Endothelial cell of umbilical vein (primary cell): Measurements from ENCODE around the gene C17orf107. TPM values are rescaled to one million over a fixed set of nuclear protein-coding genes. Genes with fewer than 3 reads are reported as not detected.

Experiments used
- BruUV-seq: library from RNA; stranded (reverse); fragments of 400-500 nt; replicated peaks from 2 replicates; lab custom pipeline; 2021; lab: Mats Ljungman, UMichigan
- CTCF ChIA-PET: fragments of 300-600, 350-600 bp; sonication (Branson Sonifier 250); formaldehyde crosslinking; loops from one replicate; lab custom pipeline; 2021; ENCODE audit warnings: antibody characterized with exemption, inconsistent platforms; lab: Charles Lee
- POLR2A ChIA-PET: fragments of 300-600, 350-600 bp; sonication (Branson Sonifier 250); formaldehyde crosslinking; loops from one replicate; lab custom pipeline; 2021; ENCODE audit warnings: antibody characterized with exemption, inconsistent platforms; lab: Charles Lee
- DNase-seq: peaks from one replicate; pipeline ENCODE4 v3.0.0-alpha.2; 2011; ENCODE audit warnings: low read depth, low spot score
- FAIRE-seq: peaks from 2 replicates; lab custom pipeline; 2011; peaks lifted over from hg19 to GRCh38; lab: Jason Lieb, UNC
- H2AFZ ChIP-seq: 2 replicates; pipeline ENCODE4 v1.6.0; 2012; ENCODE audit warnings: low read depth, low read length, control low read depth, inconsistent platforms
- H3K27ac ChIP-seq: 2 replicates; pipeline ENCODE4 v1.5.1; 2011; ENCODE audit warnings: low read depth, mild to moderate bottlenecking, control low read depth, low read length, moderate library complexity; ENCODE audit not compliant: insufficient read depth
- H3K27me3 ChIP-seq, 2 experiments: 2 replicates each; pipeline versions ENCODE4 v1.6.0 to v1.6.1; 2011; ENCODE audit warnings: low read length in 2 of 2, mixed read lengths in 1 of 2; ENCODE audit not compliant: control insufficient read depth in 2 of 2, insufficient read depth in 2 of 2
- H3K36me3 ChIP-seq, 2 experiments: 2 replicates in 1 of 2; 3 replicates in 1 of 2; pipeline ENCODE4 v1.5.1; 2011; ENCODE audit warnings: low read length in 2 of 2, mild to moderate bottlenecking in 1 of 2, moderate library complexity in 1 of 2; ENCODE audit not compliant: control insufficient read depth in 2 of 2, insufficient read depth in 2 of 2; ENCODE audit errors: extremely low read depth in 1 of 2
- H3K4me1 ChIP-seq: 3 replicates; pipeline ENCODE4 v1.5.1; 2011; ENCODE audit warnings: mild to moderate bottlenecking, low read length; ENCODE audit not compliant: control insufficient read depth, insufficient read depth; ENCODE audit errors: extremely low read depth
- H3K4me2 ChIP-seq: 2 replicates; pipeline ENCODE4 v1.6.1; 2011; ENCODE audit warnings: low read length, control low read depth, mixed read lengths; ENCODE audit not compliant: insufficient read depth
- H3K4me3 ChIP-seq, 3 experiments: fragments of 200-600 bp in 1 of 3; sonication (generic), shearing (Covaris generic) in 1 of 3; replicated peaks in 1 of 3; 2 replicates each; pipeline ENCODE4 v1.5.1; 2011 to 2016; ENCODE audit warnings: control low read depth in 3 of 3, low read length in 3 of 3, mild to moderate bottlenecking in 2 of 3, inconsistent platforms in 1 of 3, low read depth in 1 of 3, moderate library complexity in 1 of 3; ENCODE audit not compliant: insufficient read depth in 1 of 3
- H3K79me2 ChIP-seq: 2 replicates; pipeline ENCODE4 v1.6.0; 2012; ENCODE audit warnings: low read length, inconsistent platforms; ENCODE audit not compliant: control insufficient read depth, insufficient read depth
- H3K9ac ChIP-seq: replicated peaks from 2 replicates; pipeline ENCODE3; 2011; ENCODE audit warnings: low read length, control low read depth; ENCODE audit not compliant: insufficient read depth; ENCODE audit errors: extremely low read depth
- H3K9me1 ChIP-seq: replicated peaks from 3 replicates; pipeline ENCODE4 v1.6.0; 2011; ENCODE audit warnings: mild to moderate bottlenecking, low read length; ENCODE audit not compliant: control insufficient read depth, insufficient read depth; ENCODE audit errors: extremely low read depth
- H3K9me3 ChIP-seq: replicated peaks from 2 replicates; pipeline ENCODE4 v1.5.1; 2012; ENCODE audit warnings: low read length, inconsistent platforms; ENCODE audit not compliant: control insufficient read depth, insufficient read depth
- H4K20me1 ChIP-seq: replicated peaks from 2 replicates; pipeline ENCODE3; 2011; ENCODE audit warnings: mild to moderate bottlenecking, low read length; ENCODE audit not compliant: control insufficient read depth, insufficient read depth; ENCODE audit errors: extremely low read depth
- EZH2 ChIP-seq: IDR thresholded peaks from 2 replicates; pipeline ENCODE4 v1.6.1; 2012; ENCODE audit warnings: borderline replicate concordance, low read depth, mild to moderate bottlenecking, moderate library complexity, low read length, inconsistent platforms; ENCODE audit not compliant: severe bottlenecking
- FOS ChIP-seq: IDR thresholded peaks from 2 replicates; pipeline ENCODE4 v1.6.1; 2011; ENCODE audit warnings: mild to moderate bottlenecking, low read length, moderate library complexity, borderline replicate concordance; ENCODE audit not compliant: insufficient read depth
- GATA2 ChIP-seq: IDR thresholded peaks from 2 replicates; pipeline ENCODE4 v1.7.0; 2011; ENCODE audit warnings: low read depth, mild to moderate bottlenecking, moderate library complexity, mixed read lengths, low read length; ENCODE audit not compliant: insufficient read length, insufficient read depth
- JUN ChIP-seq: IDR thresholded peaks from 2 replicates; pipeline ENCODE4 v1.6.1; 2011; ENCODE audit warnings: borderline replicate concordance, low read depth; ENCODE audit not compliant: insufficient read length, insufficient read depth
- MYC ChIP-seq: IDR thresholded peaks from one replicate; pipeline ENCODE4 v1.6.1; 2011; ENCODE audit warnings: mild to moderate bottlenecking, low read depth, low read length
- POLR2A ChIP-seq: IDR thresholded peaks from 2 replicates; pipeline ENCODE4 v1.6.1; 2012; ENCODE audit warnings: low read depth, mild to moderate bottlenecking, control low read depth, low read length
- POLR2AphosphoS5 ChIP-seq: IDR thresholded peaks from 2 replicates; pipeline ENCODE4 v1.6.1; 2012; ENCODE audit warnings: low read depth, mild to moderate bottlenecking, control low read depth, low read length, moderate library complexity; ENCODE audit not compliant: insufficient read depth
- dilution Hi-C: fragments of 300-500 bp; cut with MboI; formaldehyde crosslinking; loops from one replicate; pipeline ENCODE4 v1.15.0; 2019; ENCODE audit warnings: low sequenced_read_pairs; ENCODE audit not compliant: extremely low pct_ligation_motif_present
- intact Hi-C: fragments of 100-400 bp; cut with micrococcal nuclease; formaldehyde crosslinking; loops from one replicate; pipeline ENCODE4 v1.10.0; 2022
- polyA plus RNA-seq, 4 experiments: library from polyadenylated mRNA; depleted of rRNA in 3 of 4; stranded (reverse) in 3 of 4; unstranded in 1 of 4; fragments of >200 nt; gene quantifications; 2 replicates each; pipeline versions ENCODE4 v1.2.1 to v1.2.3, GENCODE V29; 2011 to 2012; ENCODE audit warnings: missing spikeins in 1 of 4
- total RNA-seq: library from RNA; stranded (reverse); gene quantifications from 2 replicates; pipeline ENCODE4 v1.2.3, GENCODE V29; 2021
- TF ChIP-seq, protein P1 (sequence below), 2 donors: IDR thresholded peaks; 1 replicate in 1 of 2; 2 replicates in 1 of 2; pipeline ENCODE4 v1.5.1; 2011; ENCODE audit warnings: low read length in 2 of 2, mild to moderate bottlenecking in 2 of 2, moderate library complexity in 2 of 2, control low read depth in 1 of 2, inconsistent platforms in 1 of 2, low read depth in 1 of 2; ENCODE audit not compliant: insufficient read depth in 1 of 2; ENCODE audit errors: extremely low read depth in 1 of 2
- TF ChIP-seq, protein P2 (sequence below): IDR thresholded peaks from 2 replicates; pipeline ENCODE4 v1.6.1; 2011; ENCODE audit not compliant: insufficient read depth, insufficient read length

C17orf107 gene
- total and polyA plus RNA-seq, 2 donors (not counting 3 experiments of a cell fraction or from before 2014, with no cell fraction given) = 0.68 to 1.0 TPM

DNA sequence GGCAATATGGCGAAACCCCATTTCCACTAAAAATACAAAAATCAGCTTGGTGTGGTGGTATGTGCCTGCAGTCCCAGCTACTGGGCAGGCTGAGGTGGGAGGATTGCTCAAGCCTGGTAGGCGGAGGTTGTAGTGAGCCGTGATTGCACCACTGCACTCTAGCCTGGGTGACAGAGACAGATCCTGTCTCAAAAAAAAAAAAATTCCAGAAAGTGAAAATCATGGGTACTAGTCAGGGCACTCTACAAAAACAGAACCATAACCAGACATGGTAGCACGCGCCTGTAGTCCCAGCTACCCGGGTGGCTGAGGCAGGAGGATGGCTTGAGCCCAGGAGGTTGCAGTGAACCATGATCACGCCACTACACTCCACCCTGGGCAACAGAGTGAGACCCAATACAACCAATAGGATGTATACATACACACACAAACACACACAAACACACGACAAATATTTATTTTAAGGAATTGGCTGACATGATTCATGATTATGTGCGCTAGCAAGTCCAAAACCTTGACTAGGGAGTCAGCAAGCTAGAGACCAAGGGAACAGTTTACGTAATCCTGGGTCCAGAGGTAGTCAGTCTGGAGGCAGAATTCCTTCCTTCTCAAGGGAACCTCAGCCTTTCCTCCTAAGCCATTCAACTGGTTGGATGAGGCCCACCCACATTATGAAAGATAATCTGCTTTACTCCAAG lies 21.2 kb downstream of the C17orf107 start:
- Histone ChIP-seq H3K9me3 (no peaks in the 10 kb centered on the region), H2AFZ (no peak overlapping the region), H3K4me2 (no peak overlapping the region), H3K9me1 (no peaks in the 10 kb centered on the region), H3K4me3 (no peak overlapping the region), H3K79me2 (no peaks in the 10 kb centered on the region), H3K4me1 (no peaks in the 10 kb centered on the region), H3K36me3 (no peaks in the 10 kb centered on the region), H4K20me1 (no peaks in the 10 kb centered on the region), H3K27me3 (no peaks in the 10 kb centered on the region), H3K9ac (no peak overlapping the region), H3K27ac (no peak overlapping the region)
- ChIA-PET CTCF (interaction anchor here (4.3 kb wide), 1 partner anchor 11 kb away, joined by 24 read pairs; no protein-coding TSS in a partner anchor), POLR2A (no interaction called here)
- TF ChIP-seq JUN (no peak), EZH2 (no peak), POLR2AphosphoS5 (no peak), FOS (no peak), MYC (no peak), GATA2 (no peak), POLR2A (no peak)
- TF ChIP-seq, protein P1, sequence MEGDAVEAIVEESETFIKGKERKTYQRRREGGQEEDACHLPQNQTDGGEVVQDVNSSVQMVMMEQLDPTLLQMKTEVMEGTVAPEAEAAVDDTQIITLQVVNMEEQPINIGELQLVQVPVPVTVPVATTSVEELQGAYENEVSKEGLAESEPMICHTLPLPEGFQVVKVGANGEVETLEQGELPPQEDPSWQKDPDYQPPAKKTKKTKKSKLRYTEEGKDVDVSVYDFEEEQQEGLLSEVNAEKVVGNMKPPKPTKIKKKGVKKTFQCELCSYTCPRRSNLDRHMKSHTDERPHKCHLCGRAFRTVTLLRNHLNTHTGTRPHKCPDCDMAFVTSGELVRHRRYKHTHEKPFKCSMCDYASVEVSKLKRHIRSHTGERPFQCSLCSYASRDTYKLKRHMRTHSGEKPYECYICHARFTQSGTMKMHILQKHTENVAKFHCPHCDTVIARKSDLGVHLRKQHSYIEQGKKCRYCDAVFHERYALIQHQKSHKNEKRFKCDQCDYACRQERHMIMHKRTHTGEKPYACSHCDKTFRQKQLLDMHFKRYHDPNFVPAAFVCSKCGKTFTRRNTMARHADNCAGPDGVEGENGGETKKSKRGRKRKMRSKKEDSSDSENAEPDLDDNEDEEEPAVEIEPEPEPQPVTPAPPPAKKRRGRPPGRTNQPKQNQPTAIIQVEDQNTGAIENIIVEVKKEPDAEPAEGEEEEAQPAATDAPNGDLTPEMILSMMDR (IDR thresholded peaks at IDR 0.05; ENCODE audit: extremely low read depth in 1 of 2, insufficient read depth in 1 of 2, low read depth in 1 of 2, low read length in 2 of 2) = no peak
- TF ChIP-seq, protein P2, sequence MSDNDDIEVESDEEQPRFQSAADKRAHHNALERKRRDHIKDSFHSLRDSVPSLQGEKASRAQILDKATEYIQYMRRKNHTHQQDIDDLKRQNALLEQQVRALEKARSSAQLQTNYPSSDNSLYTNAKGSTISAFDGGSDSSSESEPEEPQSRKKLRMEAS = no peak
- FAIRE-seq (no peak), DNase-seq (no peak)
- intact Hi-C loops = no loop called here
- BruUV-seq = no TSS peak
- dilution Hi-C loops = no loop called here
